22Rv1 (cell line): Measurements from ENCODE around the gene HYAL2.

ENCODE experiments used
- H3K27ac ChIP-seq: fragments of 450-650 bp; 2 replicates; pipeline ENCODE4 v1.5.1; 2017
- ZFX ChIP-seq: fragments of 450-650 bp; IDR thresholded peaks from 2 replicates; pipeline ENCODE4 v1.6.1; 2017; ENCODE audit warnings: antibody characterized with exemption, borderline replicate concordance
- TF ChIP-seq, protein P1 (sequence below): fragments of 450-650 bp; IDR thresholded peaks from 2 replicates; pipeline ENCODE4 v1.5.1; 2017; ENCODE audit warnings: mild to moderate bottlenecking

Gene HYAL2

DNA sequence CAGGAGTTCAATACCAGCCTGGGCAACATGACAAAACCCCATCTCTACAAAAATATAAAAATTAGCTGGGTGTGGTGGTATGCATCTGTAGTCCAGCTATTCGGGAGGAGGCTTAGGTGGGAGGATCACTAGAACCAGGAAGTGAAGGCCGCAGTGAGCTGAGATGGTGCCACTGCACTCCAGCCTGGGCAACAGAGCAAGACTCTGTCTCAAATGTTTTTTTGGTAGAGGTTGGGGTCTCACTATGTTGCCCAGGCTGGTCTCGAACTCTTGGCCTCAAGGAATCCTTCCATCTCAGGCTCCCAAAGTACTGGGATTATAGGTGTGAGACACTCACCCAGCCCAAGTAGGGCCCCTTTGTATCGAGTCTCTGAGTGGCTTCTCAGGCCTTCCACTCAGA is 28.5 kb downstream of the HYAL2 start:
- no peak for TF ChIP-seq ZFX
- TF ChIP-seq, protein P1, sequence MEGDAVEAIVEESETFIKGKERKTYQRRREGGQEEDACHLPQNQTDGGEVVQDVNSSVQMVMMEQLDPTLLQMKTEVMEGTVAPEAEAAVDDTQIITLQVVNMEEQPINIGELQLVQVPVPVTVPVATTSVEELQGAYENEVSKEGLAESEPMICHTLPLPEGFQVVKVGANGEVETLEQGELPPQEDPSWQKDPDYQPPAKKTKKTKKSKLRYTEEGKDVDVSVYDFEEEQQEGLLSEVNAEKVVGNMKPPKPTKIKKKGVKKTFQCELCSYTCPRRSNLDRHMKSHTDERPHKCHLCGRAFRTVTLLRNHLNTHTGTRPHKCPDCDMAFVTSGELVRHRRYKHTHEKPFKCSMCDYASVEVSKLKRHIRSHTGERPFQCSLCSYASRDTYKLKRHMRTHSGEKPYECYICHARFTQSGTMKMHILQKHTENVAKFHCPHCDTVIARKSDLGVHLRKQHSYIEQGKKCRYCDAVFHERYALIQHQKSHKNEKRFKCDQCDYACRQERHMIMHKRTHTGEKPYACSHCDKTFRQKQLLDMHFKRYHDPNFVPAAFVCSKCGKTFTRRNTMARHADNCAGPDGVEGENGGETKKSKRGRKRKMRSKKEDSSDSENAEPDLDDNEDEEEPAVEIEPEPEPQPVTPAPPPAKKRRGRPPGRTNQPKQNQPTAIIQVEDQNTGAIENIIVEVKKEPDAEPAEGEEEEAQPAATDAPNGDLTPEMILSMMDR: no peak
- H3K27ac ChIP-seq: no peak overlapping the region

DNA sequence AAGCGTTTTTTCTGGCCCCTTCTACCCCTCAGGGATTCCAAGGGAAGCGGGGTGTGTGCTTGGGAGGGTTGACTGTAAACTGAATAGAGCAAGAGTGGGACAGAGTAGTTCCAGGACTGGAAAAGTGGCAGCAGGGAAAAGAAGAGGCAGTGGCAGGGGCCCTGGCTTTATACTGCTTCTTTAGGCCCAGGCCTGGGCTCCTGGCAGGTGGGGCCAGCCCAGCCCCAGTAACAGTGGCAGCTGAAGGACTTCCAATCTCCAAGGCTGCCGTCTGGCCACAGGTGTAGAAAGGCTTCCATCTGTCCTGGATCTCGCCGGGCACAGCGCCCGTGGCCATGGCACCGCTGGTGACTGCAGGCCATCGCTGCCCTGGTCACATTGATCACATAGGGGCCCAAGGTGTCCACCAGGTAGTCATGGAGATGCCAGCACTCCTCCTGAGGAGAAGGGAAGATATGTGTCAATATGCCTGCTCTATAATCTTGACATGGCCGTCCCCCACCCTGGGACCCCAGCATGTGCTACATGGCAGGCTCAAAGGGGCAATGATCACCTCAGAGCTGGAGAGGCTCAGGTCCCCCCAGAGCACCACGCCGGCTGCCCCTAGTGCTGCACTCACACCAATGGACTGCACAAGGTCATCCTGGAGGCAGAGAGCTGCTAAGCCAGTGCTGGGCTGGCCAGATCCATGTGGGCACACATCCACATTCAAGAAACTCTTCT is 29.3 kb downstream of the HYAL2 start:
- H3K27ac ChIP-seq: peak overlapping the region; percentile 89
- TF ChIP-seq, protein P1: no peak

GRCh38 chr3:50292159-50293078 is 30.1 kb downstream of the HYAL2 start, which contains the start of gene IFRD2:
TSS of gene IFRD2 (minus strand) at chr3:50292429. CDS start at chr3:50292274, 155 bp downstream.
- no peak for TF ChIP-seq ZFX
- TF ChIP-seq, protein P1: no peak
- peak within 1 kb of the TSS; percentile 89 for H3K27ac ChIP-seq

- peak overlapping the region; percentile 89; the same call in 1 of the 2 replicates for H3K27ac ChIP-seq
- no peak for TF ChIP-seq ZFX
- TF ChIP-seq, protein P1: no peak
Measured at GRCh38 chr3:50290161-50290641, 32.3 kb downstream of the HYAL2 start.

DNA sequence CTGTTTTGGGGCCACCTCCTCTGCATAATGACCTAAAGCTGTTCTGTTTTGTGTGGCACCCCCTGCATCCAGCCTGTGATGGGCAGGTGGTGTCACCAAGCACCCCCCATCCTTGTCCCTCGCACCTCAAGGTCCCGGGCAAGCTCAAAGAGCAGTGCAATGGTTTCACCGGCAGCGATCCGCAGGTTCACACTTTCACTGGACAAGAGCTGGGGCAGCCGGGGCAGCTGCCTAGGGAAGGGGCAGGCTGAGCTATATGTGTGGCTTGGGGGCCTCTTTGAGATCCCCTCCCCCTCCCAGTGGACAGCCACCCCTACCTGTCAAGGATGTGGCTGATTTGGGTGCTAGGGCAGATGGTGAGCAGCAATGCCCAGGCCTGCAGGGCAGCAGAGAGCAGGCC is 33.4 kb downstream of the HYAL2 start:
- no peak overlapping the region for H3K27ac ChIP-seq
- TF ChIP-seq, protein P1: no peak
- TF ChIP-seq ZFX: no peak

- TF ChIP-seq, protein P1: no peak
- no peak for TF ChIP-seq ZFX
- no peak overlapping the region for H3K27ac ChIP-seq
Measured at GRCh38 chr3:50288387-50289007, 34.0 kb downstream of the HYAL2 start.
